PC-3 (cell line): Measurements from ENCODE around the gene ZNF487. TPM values are rescaled to one million over a fixed set of nuclear protein-coding genes. Genes with fewer than 3 reads are reported as not detected.

Experiments
- ATAC-seq: fragments of 200-7000 bp; cut with Tn5 transposase; 2 replicates; pipeline ENCODE4 v1.9.1; 2020; ENCODE audit warnings: mild to moderate bottlenecking, moderate library complexity
- BruUV-seq: library from RNA; stranded (reverse); fragments of 400-500 nt; replicated peaks from 2 replicates; lab custom pipeline; 2021; lab: Mats Ljungman, UMichigan
- CTCF ChIA-PET: fragments of 300-600 bp; sonication (Branson Sonifier 250); formaldehyde crosslinking; loops from one replicate; lab custom pipeline; 2022; ENCODE audit warnings: antibody characterized with exemption; lab: Charles Lee
- POLR2A ChIA-PET: fragments of 300-600 bp; sonication (Branson Sonifier 250); formaldehyde crosslinking; loops from one replicate; lab custom pipeline; 2022; ENCODE audit warnings: antibody characterized with exemption; ENCODE audit not compliant: unreplicated experiment; lab: Charles Lee
- DNase-seq: peaks from one replicate; pipeline ENCODE4 v3.0.0-alpha.2; 2015
- H2AFZ ChIP-seq: fragments of 300-600 bp; sonication (generic); 2 replicates; pipeline ENCODE4 v1.6.0; 2016; ENCODE audit warnings: antibody characterized with exemption, low read length
- H3F3A ChIP-seq: fragments of 300-600 bp; sonication (generic); one replicate; pipeline ENCODE4 v1.6.0; 2017; ENCODE audit warnings: antibody characterized with exemption, low read length, control low read depth, mild to moderate bottlenecking; ENCODE audit not compliant: unreplicated experiment
- H3K27ac ChIP-seq: fragments of 300-600 bp; sonication (generic); 2 replicates; pipeline ENCODE4 v1.5.1; 2016; ENCODE audit warnings: mild to moderate bottlenecking, low read length
- H3K27me3 ChIP-seq: fragments of 300-600 bp; sonication (generic); 2 replicates; pipeline ENCODE4 v1.6.1; 2016; ENCODE audit warnings: low read length, mixed read lengths
- H3K36me3 ChIP-seq: fragments of 300-600 bp; sonication (generic); 2 replicates; pipeline ENCODE4 v1.6.1; 2016; ENCODE audit warnings: low read depth, mixed run types, low read length, mixed read lengths
- H3K4me1 ChIP-seq: fragments of 300-600 bp; sonication (generic); 2 replicates; pipeline ENCODE4 v1.5.1; 2016; ENCODE audit warnings: low read length; ENCODE audit not compliant: insufficient read depth
- H3K4me2 ChIP-seq: fragments of 300-600 bp; sonication (generic); 2 replicates; pipeline ENCODE4 v1.6.0; 2016; ENCODE audit warnings: low read length
- H3K4me3 ChIP-seq: fragments of 300-600 bp; sonication (generic); 2 replicates; pipeline ENCODE4 v1.5.1; 2016; ENCODE audit warnings: mild to moderate bottlenecking, low read length, mixed read lengths
- H3K79me2 ChIP-seq: fragments of 300-600 bp; sonication (generic); 2 replicates; pipeline ENCODE4 v1.6.1; 2017; ENCODE audit warnings: low read length, mixed read lengths
- H3K9ac ChIP-seq: fragments of 300-600 bp; sonication (generic); 2 replicates; pipeline ENCODE4 v1.6.0; 2016; ENCODE audit warnings: mild to moderate bottlenecking, low read length
- H3K9me2 ChIP-seq: fragments of 300-600 bp; sonication (generic); replicated peaks from 2 replicates; pipeline ENCODE4 v1.6.1; 2016; ENCODE audit warnings: mixed run types, low read length, mixed read lengths
- H3K9me3 ChIP-seq: fragments of 300-600 bp; sonication (generic); 2 replicates; pipeline ENCODE4 v1.6.1; 2016; ENCODE audit warnings: low read length, mixed read lengths
- H4K20me1 ChIP-seq: fragments of 300-600 bp; sonication (generic); 2 replicates; pipeline ENCODE4 v1.6.1; 2016; ENCODE audit warnings: low read length, mixed read lengths
- EZH2 ChIP-seq: fragments of 300-600 bp; sonication (generic); IDR thresholded peaks from one replicate; pipeline ENCODE4 v1.6.1; 2017; ENCODE audit warnings: antibody characterized with exemption, mild to moderate bottlenecking, low read length; ENCODE audit not compliant: unreplicated experiment
- EZH2phosphoT487 ChIP-seq: fragments of 300-600 bp; sonication (generic); IDR thresholded peaks from 2 replicates; pipeline ENCODE4 v1.6.1; 2018; ENCODE audit warnings: mild to moderate bottlenecking, antibody characterized with exemption, low read length, borderline replicate concordance
- intact Hi-C: fragments of 100-400 bp; cut with micrococcal nuclease; formaldehyde crosslinking; loops from 2 replicates; pipeline ENCODE4 v1.9.0; 2023
- total RNA-seq: library from RNA; depleted of rRNA; stranded (reverse); fragments of >200 nt; gene quantifications from 2 replicates; pipeline ENCODE4 v1.2.3, GENCODE V29; 2014
- TF ChIP-seq, protein P1 (sequence below): fragments of 300-600 bp; sonication (generic); conservative IDR thresholded peaks from 2 replicates; pipeline ENCODE4 v1.5.1; 2017; ENCODE audit warnings: antibody characterized with exemption, low read depth, mild to moderate bottlenecking, low read length

Gene ZNF487
- total RNA-seq, 1 experiment from 2014 or later, result 9.4 TPM

- TF ChIP-seq EZH2, result no peak
- no peak for TF ChIP-seq EZH2phosphoT487
- TF ChIP-seq, protein P1, sequence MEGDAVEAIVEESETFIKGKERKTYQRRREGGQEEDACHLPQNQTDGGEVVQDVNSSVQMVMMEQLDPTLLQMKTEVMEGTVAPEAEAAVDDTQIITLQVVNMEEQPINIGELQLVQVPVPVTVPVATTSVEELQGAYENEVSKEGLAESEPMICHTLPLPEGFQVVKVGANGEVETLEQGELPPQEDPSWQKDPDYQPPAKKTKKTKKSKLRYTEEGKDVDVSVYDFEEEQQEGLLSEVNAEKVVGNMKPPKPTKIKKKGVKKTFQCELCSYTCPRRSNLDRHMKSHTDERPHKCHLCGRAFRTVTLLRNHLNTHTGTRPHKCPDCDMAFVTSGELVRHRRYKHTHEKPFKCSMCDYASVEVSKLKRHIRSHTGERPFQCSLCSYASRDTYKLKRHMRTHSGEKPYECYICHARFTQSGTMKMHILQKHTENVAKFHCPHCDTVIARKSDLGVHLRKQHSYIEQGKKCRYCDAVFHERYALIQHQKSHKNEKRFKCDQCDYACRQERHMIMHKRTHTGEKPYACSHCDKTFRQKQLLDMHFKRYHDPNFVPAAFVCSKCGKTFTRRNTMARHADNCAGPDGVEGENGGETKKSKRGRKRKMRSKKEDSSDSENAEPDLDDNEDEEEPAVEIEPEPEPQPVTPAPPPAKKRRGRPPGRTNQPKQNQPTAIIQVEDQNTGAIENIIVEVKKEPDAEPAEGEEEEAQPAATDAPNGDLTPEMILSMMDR, result no peak
- ATAC-seq (no peak), DNase-seq (peak; percentile 20)
- H3K9me3 ChIP-seq, result no peaks in the 10 kb centered on the region
- intact Hi-C loops, result loop anchor here (5.0 kb wide), 2 partner anchors 38 to 42 kb away; partner anchors contain the start of gene ZNF487
- H3K4me1 ChIP-seq, result peaks cover 75% of the 10 kb centered on the region
- H3K27ac ChIP-seq, result peak overlapping the region; percentile 4; the same call in 1 of the 2 replicates
- POLR2A ChIA-PET, result no interaction called here
- H2AFZ ChIP-seq, result no peak overlapping the region
- H3K4me3 ChIP-seq, result peak overlapping the region; percentile 78
- H3K27me3 ChIP-seq, result no peaks in the 10 kb centered on the region
- no TSS peak for BruUV-seq
- H3K4me2 ChIP-seq, result peak overlapping the region; percentile 85
- H3K36me3 ChIP-seq, result peaks cover 44% of the 10 kb centered on the region
- no peaks in the 10 kb centered on the region for H3K9me2 ChIP-seq
- CTCF ChIA-PET, result no interaction called here
- peaks cover 3% of the 10 kb centered on the region for H3F3A ChIP-seq
- H3K79me2 ChIP-seq, result peaks cover 99% of the 10 kb centered on the region
- no peak overlapping the region for H3K9ac ChIP-seq
- H4K20me1 ChIP-seq, result peaks cover 78% of the 10 kb centered on the region
Measured at GRCh38 chr10:43399320-43400310, 37.3 kb upstream of the ZNF487 start.

DNA sequence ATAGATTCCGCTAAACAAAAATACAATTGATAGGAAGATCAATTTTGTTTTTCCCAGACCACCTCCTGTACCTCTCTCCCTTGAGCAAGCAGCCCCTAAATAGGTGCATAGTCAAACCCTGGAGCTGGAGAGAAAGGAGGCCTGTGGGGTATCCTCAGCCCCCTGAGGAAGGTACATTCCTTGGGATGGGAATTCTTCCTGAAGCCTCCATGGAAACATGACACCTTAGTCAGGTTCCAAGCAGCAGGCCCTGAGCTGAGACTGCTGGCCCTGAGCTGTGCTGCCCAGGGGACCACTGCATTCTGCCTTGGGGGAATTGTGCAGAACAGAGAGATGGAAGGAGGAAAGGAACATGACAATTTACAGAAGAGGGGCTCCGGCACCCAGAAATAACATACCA lies 35.3 kb upstream of the ZNF487 start:
- peaks cover 3% of the 10 kb centered on the region for H3F3A ChIP-seq
- ATAC-seq, result no peak
- TF ChIP-seq EZH2 (no peak), EZH2phosphoT487 (no peak)
- TF ChIP-seq, protein P1, result no peak
- POLR2A ChIA-PET, result no interaction called here
- no peaks in the 10 kb centered on the region for H3K27me3 ChIP-seq
- H3K9me3 ChIP-seq, result no peaks in the 10 kb centered on the region
- 0 out of 2 replicates have a peak overlapping the region, but pooled peaks have one; percentile 0 for H3K4me3 ChIP-seq
- CTCF ChIA-PET, result no interaction called here
- intact Hi-C loops, result no loop called here
- no peak overlapping the region for H2AFZ ChIP-seq
- H4K20me1 ChIP-seq, result peaks cover 86% of the 10 kb centered on the region
- H3K9ac ChIP-seq, result no peak overlapping the region
- no TSS peak for BruUV-seq
- no peak overlapping the region for H3K27ac ChIP-seq
- peaks cover 72% of the 10 kb centered on the region for H3K4me1 ChIP-seq
- no peak overlapping the region for H3K4me2 ChIP-seq
- no peak for DNase-seq
- peaks cover 32% of the 10 kb centered on the region for H3K36me3 ChIP-seq
- H3K79me2 ChIP-seq, result peaks cover 99% of the 10 kb centered on the region
- no peaks in the 10 kb centered on the region for H3K9me2 ChIP-seq

DNA sequence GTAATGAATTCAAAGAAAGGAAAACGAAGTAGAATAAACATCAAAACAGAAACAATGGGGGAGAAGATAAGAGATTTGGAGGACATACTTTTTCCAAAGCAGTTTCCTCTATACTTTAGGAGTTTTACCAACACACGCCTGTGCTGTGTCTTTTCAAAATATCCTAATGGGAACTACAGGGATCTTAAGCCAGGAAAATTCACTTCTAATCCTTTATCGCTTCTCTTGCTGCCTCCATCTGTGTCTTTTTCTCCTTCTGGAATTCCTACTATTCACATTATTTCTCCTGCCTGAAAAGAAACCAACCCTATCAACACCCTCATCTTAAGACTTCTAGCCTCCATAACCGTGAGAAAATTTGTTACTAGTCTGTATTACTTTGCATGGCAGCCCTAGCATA lies 34.7 kb upstream of the ZNF487 start:
- BruUV-seq, result no TSS peak
- no peaks in the 10 kb centered on the region for H3K27me3 ChIP-seq
- H3K4me1 ChIP-seq, result peaks cover 72% of the 10 kb centered on the region
- ATAC-seq, result no peak
- H2AFZ ChIP-seq, result no peak overlapping the region
- H3K4me3 ChIP-seq, result 0 out of 2 replicates have a peak overlapping the region, but pooled peaks have one; percentile 0
- no peaks in the 10 kb centered on the region for H3K9me3 ChIP-seq
- ChIA-PET POLR2A (no interaction called here), CTCF (no interaction called here)
- DNase-seq, result no peak
- H4K20me1 ChIP-seq, result peaks cover 89% of the 10 kb centered on the region
- no peak overlapping the region for H3K9ac ChIP-seq
- peak overlapping the region; percentile 3 for H3K4me2 ChIP-seq
- intact Hi-C loops, result no loop called here
- no peak overlapping the region for H3K27ac ChIP-seq
- no peak for TF ChIP-seq EZH2phosphoT487
- TF ChIP-seq EZH2, result no peak
- TF ChIP-seq, protein P1, result no peak
- H3K36me3 ChIP-seq, result peaks cover 32% of the 10 kb centered on the region
- H3F3A ChIP-seq, result peaks cover 3% of the 10 kb centered on the region
- H3K79me2 ChIP-seq, result peaks cover 100% of the 10 kb centered on the region
- no peaks in the 10 kb centered on the region for H3K9me2 ChIP-seq
